Activated naive CD4-positive, alpha-beta T cell (primary cell): ENCODE measurements around the gene NUDT2.

Experiments
- DNase-seq, 4 experiments: peaks; one replicate each; lab custom pipeline; 2025; lab: John Stamatoyannopoulos, UW

The NUDT2 gene

GRCh38 chr9:34370970-34371880 is 41.9 kb downstream of the NUDT2 start:
- DNase-seq, result no peak

- DNase-seq, result no peak
Observed at GRCh38 chr9:34371886-34372466, 42.6 kb downstream of the NUDT2 start.

GRCh38 chr9:34372467-34373011 is 43.2 kb downstream of the NUDT2 start:
- DNase-seq, result no peak

- DNase-seq, result no peak
Observed at GRCh38 chr9:34373749-34374148, 44.4 kb downstream of the NUDT2 start.

- DNase-seq, result no peak
Observed at GRCh38 chr9:34374339-34374738, 45.0 kb downstream of the NUDT2 start.

GRCh38 chr9:34374905-34375552 is 45.7 kb downstream of the NUDT2 start:
- no peak for DNase-seq

GRCh38 chr9:34375901-34376595 is 46.7 kb downstream of the NUDT2 start:
- DNase-seq, result peak in 2 of 4 experiments; percentile 18 to 24

- peak; percentile 68 to 95 (median 86) for DNase-seq
Observed at GRCh38 chr9:34376596-34377403, 47.4 kb downstream of the NUDT2 start, which contains the start of gene MYORG. Gene MYORG (minus strand): TSS chr9:34376898. CDS start chr9:34372943, 3,955 bp downstream.

- DNase-seq, result no peak
Observed at GRCh38 chr9:34377404-34377746, 48.0 kb downstream of the NUDT2 start.

- no peak for DNase-seq
Observed at GRCh38 chr9:34378376-34379060, 49.1 kb downstream of the NUDT2 start.

- DNase-seq, result peak; percentile 64 to 87 (median 83)
Observed at GRCh38 chr9:34379334-34380033, 50.1 kb downstream of the NUDT2 start.

- peak in 1 of 4 experiments; percentile 17 for DNase-seq
Observed at GRCh38 chr9:34380034-34380510, 50.7 kb downstream of the NUDT2 start.

- DNase-seq, result peak; percentile 40 to 82 (median 64)
Observed at GRCh38 chr9:34380511-34381315, 51.3 kb downstream of the NUDT2 start.

GRCh38 chr9:34381323-34381722 is 52.0 kb downstream of the NUDT2 start:
- DNase-seq, result no peak

- no peak for DNase-seq
Observed at GRCh38 chr9:34382054-34382453, 52.7 kb downstream of the NUDT2 start.

- no peak for DNase-seq
Observed at GRCh38 chr9:34382879-34383278, 53.5 kb downstream of the NUDT2 start.

GRCh38 chr9:34383904-34384303 is 54.5 kb downstream of the NUDT2 start:
- no peak for DNase-seq

- DNase-seq, result no peak
Observed at GRCh38 chr9:34384368-34385165, 55.2 kb downstream of the NUDT2 start.
